HepG2 (cell line): ENCODE measurements around the gene RARA. TPM values are rescaled to one million over a fixed set of nuclear protein-coding genes. Genes with fewer than 3 reads are reported as not detected.

Experiments used
- ESRRA ChIP-seq: sonication (generic); formaldehyde crosslinking; IDR thresholded peaks from 2 replicates; pipeline ENCODE4 v1.5.1; 2020; ENCODE audit warnings: mild to moderate bottlenecking, low read depth, missing genetic modification reagents
- ZMYM2 ChIP-seq: sonication (generic); formaldehyde crosslinking; IDR thresholded peaks from 2 replicates; pipeline ENCODE4 v1.8.0; 2022; ENCODE audit warnings: mild to moderate bottlenecking, missing genetic modification reagents
- ZNF230 ChIP-seq: sonication (generic); formaldehyde crosslinking; IDR thresholded peaks from 2 replicates; pipeline ENCODE4 v1.4.0; 2020; ENCODE audit warnings: mild to moderate bottlenecking, missing genetic modification reagents
- ZNF350 ChIP-seq: sonication (generic); formaldehyde crosslinking; IDR thresholded peaks from 2 replicates; pipeline ENCODE4 v1.4.0; 2020; ENCODE audit warnings: mild to moderate bottlenecking, low read depth, missing genetic modification reagents, borderline replicate concordance
- ZNF430 ChIP-seq: sonication (generic); formaldehyde crosslinking; IDR thresholded peaks from 2 replicates; pipeline ENCODE4 v1.9.0; 2021; ENCODE audit warnings: mild to moderate bottlenecking, missing genetic modification reagents
- ZNF431 ChIP-seq: sonication (generic); formaldehyde crosslinking; IDR thresholded peaks from 2 replicates; pipeline ENCODE4 v1.9.0; 2022; ENCODE audit warnings: missing genetic modification reagents, low read depth, mild to moderate bottlenecking, borderline replicate concordance
- ZNF567 ChIP-seq: sonication (generic); formaldehyde crosslinking; IDR thresholded peaks from 2 replicates; pipeline ENCODE4 v1.8.1; 2023; ENCODE audit warnings: mild to moderate bottlenecking, missing genetic modification reagents, borderline replicate concordance
- ZNF703 ChIP-seq: sonication (generic); formaldehyde crosslinking; IDR thresholded peaks from 2 replicates; pipeline ENCODE4 v1.5.1; 2020; ENCODE audit warnings: missing genetic modification reagents, mild to moderate bottlenecking, moderate library complexity, borderline replicate concordance
- ZZZ3 ChIP-seq: sonication (generic); formaldehyde crosslinking; IDR thresholded peaks from 2 replicates; pipeline ENCODE4 v1.4.0; 2020; ENCODE audit warnings: missing genetic modification reagents, mild to moderate bottlenecking, borderline replicate concordance
- polyA plus RNA-seq, 8 experiments: library from polyadenylated mRNA; depleted of rRNA in 3 of 8; stranded (reverse) in 7 of 8; unstranded in 1 of 8; fragments of >200 nt; fragmentation: Illumina TruSeq in 4 of 8; extraction: Trizol in 4 of 8; gene quantifications; 2 replicates each; pipeline versions ENCODE4 v1.2.1 to v1.2.3, GENCODE V29; 2011 to 2016; ENCODE audit warnings: low read depth in 4 of 8, missing spikeins in 1 of 8, mixed read lengths in 1 of 8; ENCODE audit not compliant: insufficient read depth in 1 of 8
- total RNA-seq, 5 experiments: library from RNA; depleted of rRNA; stranded (reverse); fragments of >200 nt; fragmentation: Illumina TruSeq; extraction: Trizol; gene quantifications; 2 replicates each; pipeline ENCODE4 v1.2.3, GENCODE V29; 2016; ENCODE audit warnings: low read depth in 1 of 5
- TF ChIP-seq, protein P1 (sequence below): sonication (generic); formaldehyde crosslinking; IDR thresholded peaks from 2 replicates; pipeline ENCODE4 v1.4.0; 2020; ENCODE audit warnings: missing genetic modification reagents
- TF ChIP-seq, protein P2 (sequence below): sonication (generic); formaldehyde crosslinking; conservative IDR thresholded peaks from 2 replicates; pipeline ENCODE4 v1.8.0; 2022; ENCODE audit warnings: missing genetic modification reagents

Gene RARA
- total and polyA plus RNA-seq, 2 of the 13 experiments (the other 11 are each of a cell fraction or from before 2014, with no cell fraction given): 6.4 to 8.6 TPM

DNA sequence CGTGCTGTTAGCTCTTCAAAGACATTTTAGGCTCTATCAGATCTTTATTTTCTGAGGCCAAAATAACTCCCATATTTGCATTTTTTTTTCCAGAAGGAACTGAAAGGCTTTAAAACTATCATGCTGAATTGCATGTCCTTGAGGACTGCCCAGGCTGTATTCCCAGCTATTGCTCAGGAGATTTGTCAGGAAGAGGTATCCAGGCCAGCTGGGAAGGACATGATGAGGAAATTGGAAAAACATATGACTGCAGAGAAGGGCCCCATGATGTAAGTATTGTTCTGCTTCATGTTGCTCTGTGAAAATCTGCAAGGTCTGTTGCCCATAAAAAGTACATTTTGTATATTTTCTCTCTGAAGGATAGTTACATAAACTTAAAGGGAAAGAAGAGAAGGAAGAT lies 15.6 kb upstream of the RARA start (continued):
- TF ChIP-seq ZNF703 (CRISPR knock-in tag): no peak
- no peak for TF ChIP-seq ZNF230 (CRISPR knock-in tag)
- no peak for TF ChIP-seq ZNF350
- TF ChIP-seq ZNF567 (CRISPR knock-in tag): no peak
- TF ChIP-seq ESRRA (CRISPR knock-in tag): no peak
- TF ChIP-seq ZNF430 (CRISPR knock-in tag): no peak
- no peak for TF ChIP-seq ZMYM2
- no peak for TF ChIP-seq ZZZ3 (CRISPR knock-in tag)
- TF ChIP-seq, protein P1, sequence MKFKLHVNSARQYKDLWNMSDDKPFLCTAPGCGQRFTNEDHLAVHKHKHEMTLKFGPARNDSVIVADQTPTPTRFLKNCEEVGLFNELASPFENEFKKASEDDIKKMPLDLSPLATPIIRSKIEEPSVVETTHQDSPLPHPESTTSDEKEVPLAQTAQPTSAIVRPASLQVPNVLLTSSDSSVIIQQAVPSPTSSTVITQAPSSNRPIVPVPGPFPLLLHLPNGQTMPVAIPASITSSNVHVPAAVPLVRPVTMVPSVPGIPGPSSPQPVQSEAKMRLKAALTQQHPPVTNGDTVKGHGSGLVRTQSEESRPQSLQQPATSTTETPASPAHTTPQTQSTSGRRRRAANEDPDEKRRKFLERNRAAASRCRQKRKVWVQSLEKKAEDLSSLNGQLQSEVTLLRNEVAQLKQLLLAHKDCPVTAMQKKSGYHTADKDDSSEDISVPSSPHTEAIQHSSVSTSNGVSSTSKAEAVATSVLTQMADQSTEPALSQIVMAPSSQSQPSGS (CRISPR knock-in tag): no peak
- no peak for TF ChIP-seq ZNF431 (CRISPR knock-in tag)
- TF ChIP-seq, protein P2, sequence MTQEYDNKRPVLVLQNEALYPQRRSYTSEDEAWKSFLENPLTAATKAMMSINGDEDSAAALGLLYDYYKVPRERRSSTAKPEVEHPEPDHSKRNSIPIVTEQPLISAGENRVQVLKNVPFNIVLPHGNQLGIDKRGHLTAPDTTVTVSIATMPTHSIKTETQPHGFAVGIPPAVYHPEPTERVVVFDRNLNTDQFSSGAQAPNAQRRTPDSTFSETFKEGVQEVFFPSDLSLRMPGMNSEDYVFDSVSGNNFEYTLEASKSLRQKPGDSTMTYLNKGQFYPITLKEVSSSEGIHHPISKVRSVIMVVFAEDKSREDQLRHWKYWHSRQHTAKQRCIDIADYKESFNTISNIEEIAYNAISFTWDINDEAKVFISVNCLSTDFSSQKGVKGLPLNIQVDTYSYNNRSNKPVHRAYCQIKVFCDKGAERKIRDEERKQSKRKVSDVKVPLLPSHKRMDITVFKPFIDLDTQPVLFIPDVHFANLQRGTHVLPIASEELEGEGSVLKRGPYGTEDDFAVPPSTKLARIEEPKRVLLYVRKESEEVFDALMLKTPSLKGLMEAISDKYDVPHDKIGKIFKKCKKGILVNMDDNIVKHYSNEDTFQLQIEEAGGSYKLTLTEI (CRISPR knock-in tag): no peak
